Activated CD8-positive, alpha-beta T cell treated with anti-CD3 and anti-CD28 coated beads for 36 hours (primary cell): Measurements from ENCODE around the gene SIK2. TPM values are rescaled to one million over a fixed set of nuclear protein-coding genes. Genes with fewer than 3 reads are reported as not detected.

Experiments
- ATAC-seq: fragments of 200-7000 bp; cut with Tn5 transposase; one replicate; pipeline ENCODE4 v1.10.0; 2021; ENCODE audit warnings: mild to moderate bottlenecking, moderate library complexity
- CTCF ChIA-PET: fragments of 350-600 bp; sonication (Branson Sonifier 250); formaldehyde crosslinking; loops from one replicate; lab custom pipeline; 2021; ENCODE audit warnings: antibody characterized with exemption; lab: Charles Lee
- POLR2A ChIA-PET: fragments of 350-600 bp; sonication (Branson Sonifier 250); formaldehyde crosslinking; loops from one replicate; lab custom pipeline; 2021; ENCODE audit warnings: antibody characterized with exemption; lab: Charles Lee
- DNase-seq: peaks from one replicate; pipeline ENCODE4 v3.0.0-alpha.2; 2020
- H3K27ac Mint-ChIP-seq: one replicate; pipeline ENCODE4 v1.8.0; 2021; ENCODE audit warnings: mild to moderate bottlenecking, mixed read lengths
- H3K27me3 Mint-ChIP-seq: one replicate; pipeline ENCODE4 v1.8.0; 2021; ENCODE audit warnings: mixed read lengths
- H3K36me3 Mint-ChIP-seq: one replicate; pipeline ENCODE4 v1.8.0; 2021; ENCODE audit warnings: low read depth, mixed read lengths
- H3K4me1 Mint-ChIP-seq: one replicate; pipeline ENCODE4 v1.8.0; 2021; ENCODE audit warnings: low read depth, mixed read lengths
- H3K4me3 Mint-ChIP-seq: one replicate; pipeline ENCODE4 v1.8.0; 2021; ENCODE audit warnings: mild to moderate bottlenecking, moderate library complexity, mixed read lengths
- H3K9me3 Mint-ChIP-seq: one replicate; pipeline ENCODE4 v1.8.0; 2021; ENCODE audit warnings: mixed read lengths
- intact Hi-C: fragments of 100-400 bp; cut with micrococcal nuclease; formaldehyde crosslinking; loops from one replicate; pipeline ENCODE4 v1.10.0; 2022
- total RNA-seq, 2 experiments: library from RNA; stranded (reverse); gene quantifications; one replicate each; pipeline ENCODE4 v1.2.3, GENCODE V29; 2021
- TF ChIP-seq, protein P1 (sequence below): fragments of 200-600 bp; IDR thresholded peaks from one replicate; pipeline ENCODE4 v1.8.0; 2022; ENCODE audit warnings: antibody characterized with exemption, mild to moderate bottlenecking

The SIK2 gene
- total RNA-seq: 1 to 10 TPM; 7.4 to 8.0 TPM

DNA sequence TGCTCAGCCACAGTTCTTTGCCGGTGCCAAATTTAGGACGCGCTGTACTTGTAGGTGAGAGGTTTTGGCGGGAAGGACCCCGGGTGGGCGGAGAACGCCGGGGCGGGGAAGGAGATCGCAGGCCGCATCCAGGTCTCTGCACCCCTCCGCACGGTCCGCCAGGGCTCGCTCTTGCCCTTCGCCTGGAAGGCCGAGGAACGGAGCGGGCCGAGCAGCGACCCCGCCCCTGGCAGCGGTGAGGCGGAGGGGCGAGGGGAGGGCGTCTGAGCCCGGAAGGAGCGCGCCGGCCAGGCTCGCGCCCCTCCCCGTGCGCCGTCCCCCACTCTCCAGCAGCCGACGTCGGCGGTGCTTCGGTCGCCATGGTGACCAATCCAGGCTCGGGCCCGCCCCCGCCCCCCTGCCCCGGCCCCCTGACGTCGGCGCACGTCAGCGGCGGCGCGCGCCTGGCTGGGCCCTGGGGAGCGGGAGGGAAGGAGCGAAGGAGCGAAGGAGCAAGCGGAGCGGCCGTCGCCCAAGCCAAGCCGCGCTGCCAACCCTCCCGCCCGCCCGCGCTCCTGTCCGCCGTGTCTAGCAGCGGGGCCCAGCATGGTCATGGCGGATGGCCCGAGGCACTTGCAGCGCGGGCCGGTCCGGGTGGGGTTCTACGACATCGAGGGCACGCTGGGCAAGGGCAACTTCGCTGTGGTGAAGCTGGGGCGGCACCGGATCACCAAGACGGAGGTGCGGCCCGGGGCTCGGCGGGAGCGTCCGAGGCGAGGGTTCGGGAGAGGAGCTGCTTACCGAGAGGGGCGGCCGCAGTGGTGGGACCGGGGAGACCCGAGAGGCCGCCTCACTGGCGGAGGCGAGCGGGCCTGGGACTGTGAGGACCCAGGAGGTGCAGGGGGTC, at the start of gene SIK2:
TSS of gene SIK2 (plus strand) at position 471 of the 886 bp plus-strand sequence. CDS start at position 586, 115 bp downstream.
- Mint-ChIP-seq H3K9me3 (no peaks in the 10 kb centered on the region), H3K4me3 (peak within 1 kb of the TSS; percentile 92), H3K36me3 (peaks cover 6% of the 10 kb centered on the region), H3K4me1 (peaks cover 28% of the 10 kb centered on the region), H3K27ac (peak within 1 kb of the TSS; percentile 93), H3K27me3 (no peaks in the 10 kb centered on the region)
- POLR2A ChIA-PET: interaction anchor here (0.7 to 1.5 kb wide), 4 partner anchors 9 to 226 kb away, joined by 3 to 5 read pairs (median 3); partner anchors contain the start of gene PPP2R1B
- TF ChIP-seq, protein P1, sequence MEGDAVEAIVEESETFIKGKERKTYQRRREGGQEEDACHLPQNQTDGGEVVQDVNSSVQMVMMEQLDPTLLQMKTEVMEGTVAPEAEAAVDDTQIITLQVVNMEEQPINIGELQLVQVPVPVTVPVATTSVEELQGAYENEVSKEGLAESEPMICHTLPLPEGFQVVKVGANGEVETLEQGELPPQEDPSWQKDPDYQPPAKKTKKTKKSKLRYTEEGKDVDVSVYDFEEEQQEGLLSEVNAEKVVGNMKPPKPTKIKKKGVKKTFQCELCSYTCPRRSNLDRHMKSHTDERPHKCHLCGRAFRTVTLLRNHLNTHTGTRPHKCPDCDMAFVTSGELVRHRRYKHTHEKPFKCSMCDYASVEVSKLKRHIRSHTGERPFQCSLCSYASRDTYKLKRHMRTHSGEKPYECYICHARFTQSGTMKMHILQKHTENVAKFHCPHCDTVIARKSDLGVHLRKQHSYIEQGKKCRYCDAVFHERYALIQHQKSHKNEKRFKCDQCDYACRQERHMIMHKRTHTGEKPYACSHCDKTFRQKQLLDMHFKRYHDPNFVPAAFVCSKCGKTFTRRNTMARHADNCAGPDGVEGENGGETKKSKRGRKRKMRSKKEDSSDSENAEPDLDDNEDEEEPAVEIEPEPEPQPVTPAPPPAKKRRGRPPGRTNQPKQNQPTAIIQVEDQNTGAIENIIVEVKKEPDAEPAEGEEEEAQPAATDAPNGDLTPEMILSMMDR: peak; percentile 74
- intact Hi-C loops: loop anchor here (1.0 kb wide), 1 partner anchor 175 kb away; no protein-coding TSS in a partner anchor
- CTCF ChIA-PET: interaction anchor here (0.9 to 3.1 kb wide), 8 partner anchors 15 to 238 kb away, joined by 6 to 31 read pairs (median 7); partner anchors contain the start of gene PPP2R1B
- peak; percentile 93 for ATAC-seq
- peak; percentile 94 for DNase-seq

- Mint-ChIP-seq H3K27ac (no peak overlapping the region), H3K27me3 (no peaks in the 10 kb centered on the region), H3K36me3 (peaks cover 58% of the 10 kb centered on the region), H3K4me3 (no peak overlapping the region), H3K9me3 (peaks cover 8% of the 10 kb centered on the region), H3K4me1 (no peaks in the 10 kb centered on the region)
- no peak for DNase-seq
- ChIA-PET CTCF (interaction anchor here (0.7 to 1.7 kb wide), 6 partner anchors 9 to 107 kb away, joined by 3 to 10 read pairs (median 4); no protein-coding TSS in a partner anchor), POLR2A (interaction anchor here (0.8 to 1.7 kb wide), 2 partner anchors 12 to 15 kb away, joined by 3 to 6 read pairs; no protein-coding TSS in a partner anchor)
- TF ChIP-seq, protein P1: no peak
- intact Hi-C loops: no loop called here
- ATAC-seq: no peak
Observed at GRCh38 chr11:111554532-111554931, 47.7 kb upstream of the SIK2 start.

GRCh38 chr11:111555255-111555654, 47.0 kb upstream of the SIK2 start:
- peaks cover 8% of the 10 kb centered on the region for H3K9me3 Mint-ChIP-seq
- intact Hi-C loops: no loop called here
- TF ChIP-seq, protein P1: no peak
- peaks cover 61% of the 10 kb centered on the region for H3K36me3 Mint-ChIP-seq
- ATAC-seq (no peak), DNase-seq (no peak)
- no peak overlapping the region for H3K27ac Mint-ChIP-seq
- POLR2A ChIA-PET: interaction anchor here (1.7 kb wide), 1 partner anchor 13 kb away, joined by 6 read pairs; no protein-coding TSS in a partner anchor
- no peaks in the 10 kb centered on the region for H3K27me3 Mint-ChIP-seq
- no peaks in the 10 kb centered on the region for H3K4me1 Mint-ChIP-seq
- H3K4me3 Mint-ChIP-seq: no peak overlapping the region
- CTCF ChIA-PET: interaction anchor here (1.4 to 1.7 kb wide), 4 partner anchors 10 to 108 kb away, joined by 4 to 10 read pairs (median 5); no protein-coding TSS in a partner anchor

GRCh38 chr11:111557425-111558111, 44.7 kb upstream of the SIK2 start:
- ATAC-seq: no peak
- H3K36me3 Mint-ChIP-seq: peaks cover 48% of the 10 kb centered on the region
- ChIA-PET CTCF (interaction anchor here (1.4 to 1.8 kb wide), 2 partner anchors 9 to 103 kb away, joined by 3 to 5 read pairs; no protein-coding TSS in a partner anchor), POLR2A (no interaction called here)
- H3K27ac Mint-ChIP-seq: no peak overlapping the region
- H3K4me1 Mint-ChIP-seq: no peaks in the 10 kb centered on the region
- no peaks in the 10 kb centered on the region for H3K27me3 Mint-ChIP-seq
- H3K9me3 Mint-ChIP-seq: peaks cover 8% of the 10 kb centered on the region
- DNase-seq: no peak
- H3K4me3 Mint-ChIP-seq: no peak overlapping the region
- TF ChIP-seq, protein P1: no peak
- intact Hi-C loops: no loop called here
